IPS-11a (cell line): ENCODE results near the gene EIF4G3.
"Not testable (repeated sequence)": the region's sequence is repeated elsewhere in the genome, so short reads cannot be mapped to it uniquely, and the experiment has no call there.

ENCODE experiments used
- H3K4me3 ChIP-seq: one replicate; pipeline ENCODE4 v1.5.1; 2013; ENCODE audit warnings: low read depth, low read length, control low read depth

EIF4G3 gene

DNA sequence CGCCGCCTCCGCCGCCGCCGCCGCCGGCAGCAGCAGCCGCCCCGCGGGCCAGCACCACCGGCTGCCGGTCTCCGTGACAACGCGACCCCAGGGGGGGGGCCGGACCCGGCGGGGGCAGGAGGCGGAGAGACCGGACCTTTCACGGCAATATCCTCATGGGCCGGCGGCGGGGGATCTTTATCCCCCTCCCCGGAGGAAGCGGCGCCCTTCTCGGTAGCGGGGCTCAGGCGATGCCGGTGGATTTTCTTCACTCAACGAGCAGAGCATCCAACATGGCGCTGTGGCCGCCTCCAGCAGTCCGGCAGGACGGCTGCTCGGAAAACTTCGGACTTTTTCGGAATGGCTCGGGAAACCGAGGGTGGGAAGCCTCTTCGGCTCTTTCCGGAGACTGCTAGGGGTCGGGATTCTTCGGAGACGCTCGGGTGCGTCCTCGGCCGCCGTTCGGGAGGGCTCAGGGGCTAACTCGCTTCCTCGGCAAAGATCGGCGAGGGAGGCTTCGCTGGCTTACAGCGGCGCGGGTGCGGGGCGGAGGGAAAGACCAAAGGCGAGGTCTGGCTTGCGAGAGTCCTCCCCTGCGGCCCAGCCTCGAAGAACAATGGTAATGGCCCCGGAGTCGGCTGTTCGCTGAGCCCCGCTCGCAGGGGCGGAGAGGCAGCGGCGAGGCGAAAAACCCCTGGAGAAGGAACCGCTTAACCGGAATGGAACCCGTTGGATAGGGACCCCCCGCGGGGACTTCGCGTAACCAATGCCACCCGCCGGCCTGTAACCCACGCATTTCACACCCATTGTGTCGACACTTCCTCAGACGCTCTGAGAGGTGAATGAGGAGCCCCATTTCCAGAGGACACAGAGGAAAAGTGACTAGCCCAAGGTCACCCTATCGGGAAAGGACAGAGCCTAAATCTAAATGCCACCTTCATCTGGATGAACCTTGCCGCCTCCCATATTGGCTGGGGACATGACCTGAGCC is at the start of gene EIF4G3:
EIF4G3 (minus strand) TSS at position 312 of the 970 bp plus-strand sequence. CDS start 174,155 bp downstream, outside the sequence.
- peak within 1 kb of the TSS; percentile 83 for H3K4me3 ChIP-seq

DNA sequence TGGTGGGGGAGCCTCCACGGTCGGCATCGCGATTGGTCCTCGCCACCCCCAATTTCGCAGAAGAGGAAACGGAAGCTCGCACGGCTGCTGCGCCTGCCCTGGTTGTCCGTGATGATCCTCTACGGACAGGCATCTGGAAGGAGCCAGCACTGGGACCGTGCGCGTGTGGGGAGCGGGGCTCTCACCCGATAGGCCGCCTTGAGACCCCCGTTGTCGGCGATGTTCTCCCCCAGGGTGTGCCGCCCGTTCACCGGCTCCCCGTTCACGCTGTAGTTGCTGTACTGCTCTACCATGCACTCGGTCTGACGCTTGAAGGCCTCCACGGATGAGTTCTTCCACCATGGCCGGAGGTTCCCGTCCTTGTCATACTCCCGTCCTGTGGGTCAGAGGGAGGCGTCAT is 48.4 kb upstream of the EIF4G3 start:
- H3K4me3 ChIP-seq: no peak overlapping the region

DNA sequence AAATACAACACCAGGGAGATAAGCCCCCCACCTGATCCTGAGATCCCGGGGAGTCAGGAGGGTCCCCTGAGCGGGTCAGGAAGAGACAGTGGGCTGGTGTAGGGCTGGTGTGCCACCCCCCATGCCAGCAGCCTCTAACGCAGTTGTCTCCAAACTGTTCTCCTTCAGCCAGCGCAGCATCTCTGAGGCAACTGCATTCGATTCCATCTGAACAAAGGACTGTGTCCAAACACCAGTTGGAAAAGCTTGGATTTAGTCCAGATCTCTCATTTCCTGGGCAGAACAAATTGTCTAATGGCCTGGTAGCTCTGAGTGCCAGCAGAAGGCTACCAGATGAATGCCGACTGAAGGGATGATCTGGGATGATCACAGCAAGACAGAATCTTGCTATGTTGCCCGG is 44.1 kb upstream of the EIF4G3 start:
- no peak overlapping the region for H3K4me3 ChIP-seq

GRCh38 chr1:21219674-21220073 is 43.0 kb upstream of the EIF4G3 start:
- H3K4me3 ChIP-seq: no peak overlapping the region

- H3K4me3 ChIP-seq: no peak overlapping the region
These were observed 41.3 kb upstream of the EIF4G3 start for GRCh38 chr1:21217812-21218596.

- H3K4me3 ChIP-seq: no peak overlapping the region
These were observed 40.4 kb upstream of the EIF4G3 start for GRCh38 chr1:21216835-21217811.

DNA sequence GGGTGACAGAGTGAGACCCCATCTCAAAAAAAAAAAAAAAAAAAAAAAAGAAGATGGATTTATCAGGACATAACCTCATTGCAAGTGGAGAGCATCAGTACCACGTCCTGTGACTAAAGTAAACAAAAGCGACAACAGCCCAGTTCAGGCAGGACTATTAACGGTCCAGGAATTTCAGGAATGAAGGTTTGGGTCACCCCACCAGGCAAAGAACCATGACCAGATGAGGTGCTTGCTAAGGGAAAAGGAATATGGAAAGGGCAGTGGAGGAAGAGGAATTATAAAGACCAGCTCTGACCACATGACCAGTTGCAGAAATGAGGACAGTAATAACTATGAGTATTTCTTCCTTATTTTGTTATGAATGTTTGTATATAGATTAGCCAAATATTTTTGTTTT is 35.4 kb upstream of the EIF4G3 start:
- no peak overlapping the region for H3K4me3 ChIP-seq

GRCh38 chr1:21208137-21208700 is 31.5 kb upstream of the EIF4G3 start:
- not testable (repeated sequence) for H3K4me3 ChIP-seq

DNA sequence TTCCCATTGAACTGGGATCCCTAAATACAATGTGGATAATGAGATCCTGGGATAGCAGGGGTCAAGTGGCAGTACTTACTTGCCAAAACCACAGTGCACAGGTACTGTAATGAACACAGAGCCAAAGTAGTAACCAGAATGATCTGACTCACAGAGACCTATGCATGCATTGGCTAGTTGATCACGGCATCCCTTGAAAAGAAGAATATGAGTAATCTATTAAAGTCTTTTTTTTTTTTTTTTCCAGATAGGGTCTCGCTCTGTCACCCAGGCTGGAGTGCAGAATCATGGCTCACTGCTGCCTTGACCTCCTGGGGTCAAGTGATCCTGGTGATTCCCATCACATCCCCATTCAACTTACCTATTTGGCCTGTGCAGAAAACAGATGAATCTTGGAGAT is 29.4 kb upstream of the EIF4G3 start:
- no peak overlapping the region for H3K4me3 ChIP-seq

DNA sequence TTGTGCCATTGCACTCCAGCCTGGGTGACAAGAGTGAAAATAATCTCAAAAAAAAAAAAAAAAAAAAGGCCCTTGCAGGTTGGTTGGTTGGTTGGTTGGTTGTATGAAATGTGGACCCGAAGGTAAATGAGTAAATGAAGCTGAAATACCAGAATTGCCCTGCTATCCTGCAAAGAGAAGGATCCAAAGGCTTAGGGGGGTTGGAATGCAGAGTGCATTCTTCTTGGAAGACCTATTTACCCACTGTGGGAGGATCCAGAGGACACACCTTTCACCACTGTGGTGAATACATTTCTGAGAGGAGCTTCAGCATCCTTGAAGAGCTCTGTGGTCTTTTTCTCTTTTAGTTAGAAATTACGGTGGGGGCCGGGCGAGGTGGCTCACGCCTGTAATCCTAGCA is 28.7 kb upstream of the EIF4G3 start:
- no peak overlapping the region for H3K4me3 ChIP-seq

GRCh38 chr1:21201650-21202049 is 25.0 kb upstream of the EIF4G3 start:
- H3K4me3 ChIP-seq: no peak overlapping the region

DNA sequence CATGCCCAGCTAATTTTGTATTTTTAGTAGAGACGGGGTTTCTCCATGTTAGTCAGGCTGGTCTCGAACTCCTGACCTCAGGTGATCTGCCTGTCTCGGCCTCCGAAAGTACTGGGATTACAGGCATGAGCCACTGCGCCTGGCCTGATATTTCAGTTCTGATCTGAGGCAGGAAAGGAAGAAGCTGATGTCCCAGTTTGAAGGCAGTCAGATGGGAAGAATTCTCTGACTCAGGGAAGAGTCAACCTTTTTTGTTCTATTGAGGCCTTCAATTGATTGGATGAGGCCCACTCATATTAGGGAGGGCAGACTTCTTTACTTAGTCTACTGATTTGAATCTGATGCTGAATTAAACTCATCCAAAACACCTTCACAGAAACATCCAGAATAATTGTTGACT is 24.5 kb upstream of the EIF4G3 start:
- H3K4me3 ChIP-seq: not testable (repeated sequence)

GRCh38 chr1:21200767-21201166 is 24.1 kb upstream of the EIF4G3 start:
- H3K4me3 ChIP-seq: no peak overlapping the region

GRCh38 chr1:21198929-21199328 is 22.2 kb upstream of the EIF4G3 start:
- no peak overlapping the region for H3K4me3 ChIP-seq

GRCh38 chr1:21192871-21193270 is 16.2 kb upstream of the EIF4G3 start:
- H3K4me3 ChIP-seq: no peak overlapping the region

DNA sequence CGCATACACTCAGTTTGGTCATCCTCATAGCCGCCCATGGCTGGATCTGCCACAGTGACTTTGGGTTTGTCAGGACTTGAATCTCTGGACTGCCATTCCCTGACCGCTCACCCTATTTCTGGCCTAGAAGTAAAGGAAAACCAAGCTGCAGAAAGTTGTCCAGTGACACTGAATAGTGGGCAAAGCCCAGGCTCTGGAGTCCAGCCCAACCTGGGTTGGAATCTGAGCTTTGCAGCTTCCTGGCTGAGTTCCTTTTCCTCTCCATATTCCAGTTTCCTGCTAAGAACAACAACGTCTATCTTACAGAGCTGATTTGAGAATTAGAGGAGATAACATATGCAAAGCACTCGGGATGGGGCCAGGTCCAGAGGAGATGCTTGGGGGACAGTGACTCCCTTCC is 15.6 kb upstream of the EIF4G3 start:
- H3K4me3 ChIP-seq: no peak overlapping the region

DNA sequence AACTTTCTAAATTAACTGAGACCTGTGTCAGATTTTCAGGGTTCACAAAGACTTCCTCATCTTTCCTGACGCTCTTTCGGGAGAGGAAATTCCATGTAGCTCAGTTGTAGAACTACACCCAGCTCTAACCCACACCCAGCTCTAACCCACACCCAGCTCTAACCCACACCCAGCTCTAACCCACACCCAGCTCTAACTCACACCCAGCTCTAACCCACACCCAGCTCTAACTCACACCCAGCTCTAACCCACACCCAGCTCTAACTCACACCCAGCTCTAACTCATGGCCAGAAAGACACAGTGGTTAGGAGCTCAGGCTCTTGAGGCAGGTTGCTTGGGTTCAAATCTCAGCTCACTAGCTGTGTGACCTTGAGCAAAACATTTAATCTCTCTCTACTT is 14.1 kb upstream of the EIF4G3 start:
- not testable (repeated sequence) for H3K4me3 ChIP-seq

DNA sequence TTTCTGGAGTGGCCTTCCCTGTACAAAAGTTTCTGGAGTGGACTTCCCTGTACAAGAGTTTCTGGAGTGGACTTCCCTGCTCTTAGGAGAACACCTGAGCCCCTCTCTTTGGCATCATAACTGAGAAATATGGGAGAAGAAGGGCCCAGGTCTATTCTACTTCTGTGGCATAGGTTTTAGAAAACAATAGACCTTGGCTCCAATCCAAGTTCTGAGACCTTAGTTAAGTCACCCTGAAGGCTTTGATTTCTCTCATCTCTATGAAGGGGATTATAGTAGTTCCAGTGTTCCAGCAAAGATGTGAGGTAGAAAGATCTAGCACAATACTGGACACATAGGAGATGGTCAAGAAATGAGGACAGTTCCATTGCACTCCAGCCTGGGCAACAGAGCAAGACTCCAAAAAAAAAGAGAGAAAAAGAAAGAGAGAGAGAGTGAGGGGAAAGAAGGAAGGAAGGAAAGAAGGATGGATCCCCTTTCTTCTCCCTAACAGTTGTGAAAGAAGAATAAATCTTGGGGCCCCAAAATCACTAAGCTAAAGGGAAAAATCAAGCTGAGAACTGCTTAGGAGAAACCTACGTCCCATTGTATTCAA is 13.3 kb upstream of the EIF4G3 start:
- H3K4me3 ChIP-seq: no peak overlapping the region

GRCh38 chr1:21189421-21189820 is 12.7 kb upstream of the EIF4G3 start:
- no peak overlapping the region for H3K4me3 ChIP-seq

GRCh38 chr1:21188235-21188634 is 11.5 kb upstream of the EIF4G3 start:
- no peak overlapping the region for H3K4me3 ChIP-seq
